Sigmoid colon (tissue), 7 donors: ENCODE data around the gene TATDN3. TPM values are rescaled to one million over a fixed set of nuclear protein-coding genes. Genes with fewer than 3 reads are reported as not detected.
"Not testable (repeated sequence)": the region's sequence is repeated elsewhere in the genome, so short reads cannot be mapped to it uniquely, and the experiment has no call there.

Source experiments
- DNase-seq: peaks from one replicate; pipeline ENCODE4 v3.0.0-alpha.2; 2019
- H3K27ac ChIP-seq, 4 donors: fragments of 200-600 bp; sonication (generic); one replicate each; pipeline ENCODE4 v1.5.1; 2016 to 2019; ENCODE audit warnings: mild to moderate bottlenecking in 1 of 4
- H3K27me3 ChIP-seq, 3 donors: fragments of 200-600 bp; sonication (generic); one replicate each; pipeline ENCODE4 v1.5.1; 2019; ENCODE audit warnings: mild to moderate bottlenecking in 1 of 3
- H3K36me3 ChIP-seq, 4 donors: fragments of 200-600 bp; sonication (generic); one replicate each; pipeline ENCODE4 v1.5.1; 2016 to 2019
- H3K4me1 ChIP-seq, 4 donors: fragments of 200-600 bp; sonication (generic); one replicate each; pipeline ENCODE4 v1.5.1; 2017 to 2019
- H3K4me3 ChIP-seq, 4 donors: fragments of 200-600 bp; sonication (generic); one replicate each; pipeline ENCODE4 v1.5.1; 2017 to 2019; ENCODE audit warnings: mild to moderate bottlenecking in 2 of 4, moderate library complexity in 1 of 4
- H3K9me3 ChIP-seq, 4 donors: fragments of 200-600 bp in 3 of 4; sonication (generic) in 3 of 4; one replicate each; pipeline versions ENCODE4 v1.5.1 to v1.6.1; 2013 to 2019
- CTCF ChIP-seq, 4 experiments: fragments of 450-650 bp in 3 of 4; fragments of 200-600 bp in 1 of 4; IDR thresholded peaks; one replicate each; pipeline ENCODE4 v1.5.1; 2016 to 2019; ENCODE audit warnings: antibody characterized with exemption in 4 of 4, mild to moderate bottlenecking in 3 of 4, moderate library complexity in 2 of 4
- EP300 ChIP-seq, 4 donors: sonication (generic); formaldehyde crosslinking; IDR thresholded peaks; one replicate each; pipeline ENCODE4 v1.6.1; 2017; ENCODE audit warnings: antibody characterized with exemption in 4 of 4
- POLR2A ChIP-seq, 2 donors: fragments of 450-650 bp; IDR thresholded peaks; one replicate each; pipeline ENCODE4 v1.6.1; 2016; ENCODE audit warnings: antibody characterized with exemption in 2 of 2, mild to moderate bottlenecking in 2 of 2, moderate library complexity in 2 of 2
- POLR2AphosphoS5 ChIP-seq, 4 donors: sonication (generic); formaldehyde crosslinking; IDR thresholded peaks; one replicate each; pipeline ENCODE4 v1.6.1; 2017; ENCODE audit warnings: antibody characterized with exemption in 4 of 4
- WGBS, 2 donors: extraction: QIAGEN DNeasy Blood & Tissue Kit; methylation state at CpG; one replicate each; pipeline ENCODE4 v1.1.7; 2013; 5-methylcytosine and 5-hydroxymethylcytosine counted together
- intact Hi-C: fragments of 100-400 bp; cut with DNase I; formaldehyde crosslinking; loops from one replicate; pipeline ENCODE4 v1.15.1; 2023
- polyA plus RNA-seq, 3 donors: library from polyadenylated mRNA; stranded (reverse); fragments of 200-250 nt; gene quantifications; one replicate each; pipeline ENCODE4 v1.2.3, GENCODE V29; 2013
- total RNA-seq, 4 donors: library from RNA; depleted of rRNA; stranded (reverse); fragments of >200 nt; gene quantifications; one replicate each; pipeline ENCODE4 v1.1.0, GENCODE V29; 2016
- donor health status: healthy with polysubstance abuse.
- donor health status: Bipolar disorder and iron deficiency.
- donor health status: healthy.

TATDN3 gene
- total and polyA plus RNA-seq, 7 donors: 9.1 to 25.7 (median 12.5) TPM

- peaks cover 0 to 10% (median 9%) of the 10 kb centered on the region in 4 donors for H3K9me3 ChIP-seq
- WGBS, 2 donors: 58 to 69% methylated on average over 2 of the region's 2 CpGs
- TF ChIP-seq POLR2AphosphoS5 (IDR thresholded peaks at IDR 0.05) (no peak), EP300 (IDR thresholded peaks at IDR 0.05) (no peak), CTCF (IDR thresholded peaks at IDR 0.05) (no peak), POLR2A (IDR thresholded peaks at IDR 0.05) (no peak)
- intact Hi-C loops: no loop called here
- no peak overlapping the region for H3K4me3 ChIP-seq
- DNase-seq: no peak
- H3K4me1 ChIP-seq: no peaks in the 10 kb centered on the region
- H3K36me3 ChIP-seq: no peaks in the 10 kb centered on the region
- H3K27me3 ChIP-seq: no peaks in the 10 kb centered on the region
- no peak overlapping the region for H3K27ac ChIP-seq
Measured at GRCh38 chr1:212828395-212828794, 36.7 kb downstream of the TATDN3 start.

- H3K27ac ChIP-seq, H3K27me3 ChIP-seq, H3K4me3 ChIP-seq, DNase-seq, intact Hi-C loops, H3K4me1 ChIP-seq, H3K9me3 ChIP-seq, H3K36me3 ChIP-seq: not testable (repeated sequence)
- WGBS, 2 donors: 17 to 56% methylated on average over 8 of the region's 8 CpGs
Measured at GRCh38 chr1:212833211-212834207, 41.8 kb downstream of the TATDN3 start.

GRCh38 chr1:212838145-212838544, 46.5 kb downstream of the TATDN3 start:
- 95 to 98% methylated on average over 5 of the region's 5 CpGs for WGBS, 2 donors
- Histone ChIP-seq H3K27me3 (no peaks in the 10 kb centered on the region), H3K4me3 (no peak overlapping the region), H3K4me1 (no peaks in the 10 kb centered on the region), H3K27ac (no peak overlapping the region), H3K9me3 (no peaks in the 10 kb centered on the region), H3K36me3 (no peaks in the 10 kb centered on the region)
- TF ChIP-seq CTCF (IDR thresholded peaks at IDR 0.05): no peak
- no peak for TF ChIP-seq POLR2AphosphoS5 (IDR thresholded peaks at IDR 0.05)
- no peak for TF ChIP-seq EP300 (IDR thresholded peaks at IDR 0.05)
- TF ChIP-seq POLR2A (IDR thresholded peaks at IDR 0.05): no peak
- no peak for DNase-seq
- intact Hi-C loops: no loop called here

GRCh38 chr1:212844521-212844920, 52.8 kb downstream of the TATDN3 start:
- H3K4me3 ChIP-seq, H3K36me3 ChIP-seq, H3K9me3 ChIP-seq, intact Hi-C loops, H3K27ac ChIP-seq, H3K4me1 ChIP-seq, H3K27me3 ChIP-seq, DNase-seq: not testable (repeated sequence)
- WGBS, 2 donors: 86 to 88% methylated on average over 3 of the region's 3 CpGs

- TF ChIP-seq POLR2AphosphoS5 (IDR thresholded peaks at IDR 0.05): no peak
- no peak for TF ChIP-seq EP300 (IDR thresholded peaks at IDR 0.05)
- no peak for TF ChIP-seq CTCF (IDR thresholded peaks at IDR 0.05)
- TF ChIP-seq POLR2A (IDR thresholded peaks at IDR 0.05): no peak
- Histone ChIP-seq H3K9me3 (no peaks in the 10 kb centered on the region), H3K4me3 (no peak within 1 kb of the TSS), H3K27ac (no peak within 1 kb of the TSS), H3K4me1 (no peaks in the 10 kb centered on the region), H3K36me3 (no peaks in the 10 kb centered on the region), H3K27me3 (no peaks in the 10 kb centered on the region)
- DNase-seq: no peak
- WGBS, 2 donors: 94 to 97% methylated on average over 4 of the region's 4 CpGs
- intact Hi-C loops: no loop called here
Measured at GRCh38 chr1:212847549-212847948, 55.9 kb downstream of the TATDN3 start, which contains the start of gene SPATA45. TSS of gene SPATA45 (minus strand) at chr1:212847649. CDS start at chr1:212836149, 11,500 bp downstream.
